GM10266 (cell line): Measurements from ENCODE around the gene PSMD9.

Experiments
- DNase-seq: peaks from one replicate; pipeline ENCODE4 v3.0.0; 2012; ENCODE audit errors: extremely low spot score
- CTCF ChIP-seq: IDR thresholded peaks from 2 replicates; pipeline ENCODE4 v1.5.1; 2012; ENCODE audit warnings: mild to moderate bottlenecking, low read depth; ENCODE audit not compliant: control insufficient read depth, insufficient read depth; ENCODE audit errors: missing control alignments

The PSMD9 gene

GRCh38 chr12:121937654-121938053 lies 49.1 kb downstream of the PSMD9 start:
- DNase-seq = no peak
- no peak for TF ChIP-seq CTCF

DNA sequence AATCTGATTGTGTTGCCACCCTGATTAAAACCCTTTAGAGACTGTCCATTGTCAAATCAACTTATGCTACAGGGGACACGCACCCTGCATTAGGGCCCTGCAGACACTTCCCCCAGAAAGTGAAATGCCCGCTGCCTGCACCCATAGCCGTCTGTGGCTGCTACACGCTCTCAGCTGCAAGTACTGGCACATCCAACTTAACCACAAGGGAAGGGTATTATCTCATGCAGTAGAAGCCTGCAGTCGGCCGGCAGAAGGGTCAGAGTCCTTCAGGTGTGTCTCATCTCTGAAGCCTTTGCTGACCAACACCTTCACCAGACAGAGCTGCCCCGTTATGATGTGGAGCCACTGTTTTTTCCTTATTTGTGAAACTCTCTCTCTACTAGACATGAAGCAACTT lies 50.6 kb downstream of the PSMD9 start:
- TF ChIP-seq CTCF = no peak
- no peak for DNase-seq

DNA sequence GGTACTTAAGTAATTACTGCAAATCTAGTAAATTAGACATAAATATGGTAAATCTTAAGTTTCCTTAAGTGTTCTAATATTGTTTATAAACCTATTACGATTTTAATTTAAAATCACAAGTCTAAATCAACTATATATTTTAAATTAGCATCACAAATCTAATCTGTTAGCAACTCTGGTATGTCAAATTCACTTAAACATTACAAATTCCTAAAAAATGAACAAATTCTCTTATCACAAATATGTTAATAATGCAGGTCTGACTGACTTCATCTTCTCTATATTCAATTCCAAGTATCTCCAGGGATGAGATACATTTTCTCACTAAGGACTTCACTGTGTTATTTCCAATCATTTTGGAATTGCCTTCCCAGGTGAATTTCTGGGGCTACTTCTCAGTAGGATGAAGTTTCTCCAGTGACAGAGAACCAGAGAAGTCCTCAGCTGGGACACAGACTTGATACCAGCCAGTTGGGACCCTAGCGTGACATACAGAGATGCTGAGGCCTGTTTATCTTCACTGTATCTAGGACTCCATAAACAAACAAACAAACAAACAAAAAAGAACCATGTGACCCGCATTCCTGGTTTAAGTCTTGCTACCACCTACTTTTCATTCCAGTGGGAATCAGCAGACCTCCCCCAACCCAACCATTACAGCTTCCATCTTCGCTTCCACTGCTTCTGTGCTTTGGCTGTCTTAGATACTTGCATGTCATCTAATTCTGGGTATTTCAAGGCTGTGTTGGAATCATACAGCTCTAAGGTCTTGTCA lies 51.6 kb downstream of the PSMD9 start:
- TF ChIP-seq CTCF = no peak
- DNase-seq = no peak

DNA sequence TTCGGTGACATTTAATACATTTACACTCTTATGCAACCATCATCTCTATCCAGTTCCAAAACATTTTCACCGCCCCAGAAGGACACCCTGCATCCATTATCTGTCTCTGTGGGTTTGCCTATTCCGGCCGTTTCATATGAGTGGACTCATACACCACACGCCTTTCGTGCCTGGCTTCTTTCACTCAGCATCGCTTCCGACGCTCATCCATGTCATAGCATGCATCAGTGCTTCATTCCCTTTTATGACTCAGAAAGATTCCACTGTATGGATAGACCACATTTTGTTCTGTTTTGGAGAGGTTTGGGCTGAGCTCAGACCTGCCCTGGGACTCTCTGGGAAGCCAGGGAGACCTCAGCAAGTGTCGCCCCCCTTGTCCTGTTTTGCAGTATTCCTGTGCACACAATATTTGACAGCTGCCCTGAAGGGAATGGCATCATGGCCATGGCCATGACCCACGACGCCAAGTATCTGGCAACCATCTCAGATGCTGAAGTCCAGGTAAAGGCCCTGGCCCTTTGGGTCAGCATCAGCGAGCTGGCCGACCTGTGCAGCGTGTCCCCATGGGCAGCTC lies 53.6 kb downstream of the PSMD9 start:
- no peak for DNase-seq
- TF ChIP-seq CTCF = no peak

DNA sequence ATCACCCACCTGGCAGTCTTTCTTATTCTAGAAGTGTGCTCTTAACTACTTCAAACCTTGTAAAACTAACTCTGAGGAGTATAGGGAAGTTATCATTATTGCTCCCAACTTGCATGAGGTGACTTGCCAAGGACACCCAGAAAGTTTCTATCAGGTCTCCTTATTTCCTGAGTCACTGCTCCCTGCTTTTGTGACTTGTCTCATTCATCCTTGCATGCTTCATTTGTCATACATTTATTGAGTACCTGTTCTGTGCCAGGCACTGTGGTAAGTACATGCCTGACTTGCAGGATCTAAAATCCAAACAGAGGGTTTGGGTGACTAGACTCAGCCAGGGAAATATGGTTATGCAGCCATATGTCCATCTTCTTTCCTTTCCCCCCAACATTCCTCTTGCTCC lies 55.3 kb downstream of the PSMD9 start:
- no peak for DNase-seq
- TF ChIP-seq CTCF = no peak

- DNase-seq = no peak
- no peak for TF ChIP-seq CTCF
Observed at GRCh38 chr12:121946313-121947025, 57.9 kb downstream of the PSMD9 start.

GRCh38 chr12:121947981-121948380 lies 59.4 kb downstream of the PSMD9 start:
- DNase-seq = no peak
- TF ChIP-seq CTCF = no peak
